Measurements from ENCODE around the gene CYP4X1. TPM values are rescaled to one million over a fixed set of nuclear protein-coding genes. Genes with fewer than 3 reads are reported as not detected.
A peak's percentile ranks its signal among the peaks of the same experiment; 100 is the strongest.

CYP4X1 gene
- total and polyA plus RNA-seq, 2 of the 8 experiments (the other 6 are each of a cell fraction or from before 2014, with no cell fraction given): 1.3 to 3.5 TPM

DNA sequence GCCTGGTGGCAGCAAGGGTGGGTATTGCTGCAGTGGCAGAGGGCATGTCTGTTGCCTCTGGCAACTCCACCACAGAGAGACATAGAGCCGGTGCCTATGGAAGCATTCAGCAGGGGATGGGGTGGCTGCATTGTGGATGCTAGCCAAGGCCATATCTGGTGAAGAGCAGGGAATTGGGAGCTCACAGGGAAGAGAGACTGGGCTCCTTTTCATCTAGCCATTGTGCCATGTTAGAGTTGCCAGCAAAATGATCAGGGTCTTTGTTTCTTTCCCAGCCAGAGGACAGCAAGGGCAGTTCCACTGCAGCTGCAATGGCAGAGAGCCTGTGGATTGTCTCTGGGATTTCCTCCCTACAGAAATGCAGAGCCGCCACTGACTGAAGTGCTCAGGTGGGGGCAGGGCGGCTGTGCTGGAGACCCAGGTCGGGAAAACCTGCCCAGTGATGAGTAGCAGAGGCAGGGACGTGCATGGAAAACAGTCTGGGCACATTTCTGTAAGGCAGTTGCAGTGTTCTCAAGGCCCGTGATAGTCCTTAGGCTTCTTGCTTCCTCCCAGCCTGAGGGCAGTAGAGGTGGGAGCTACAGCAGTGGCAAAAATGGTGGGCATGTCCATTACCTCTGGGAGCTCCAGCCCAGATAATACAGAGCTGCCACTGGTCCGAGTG, 40.2 kb upstream of the CYP4X1 start:
- Histone ChIP-seq H3K4me2 (ENCODE audit: insufficient read depth in 1 of 2, low read depth in 2 of 2, low read length in 2 of 2) (peak overlapping the region; percentile 13 to 55; a peak in 3 of 4 replicates), H2AFZ (ENCODE audit: low read length) (peak overlapping the region; percentile 97), H3K79me2 (ENCODE audit: control insufficient read depth in 1 of 2, insufficient read depth in 2 of 2, low read length in 2 of 2) (no peaks in the 10 kb centered on the region), H3K56ac (replicated peaks; ENCODE audit: insufficient read length, low read depth, low read length) (no peak overlapping the region), H3K23ac (ENCODE audit: insufficient read length) (no peak overlapping the region), H2BK5ac (ENCODE audit: low read depth, low read length) (peak overlapping the region; percentile 83; the same call in 1 of the 2 replicates), H2BK12ac (ENCODE audit: low read depth, low read length) (peak overlapping the region; percentile 98; the same call in 1 of the 2 replicates), H3K4ac (replicated peaks; ENCODE audit: insufficient read length, low read depth, low read length) (peak overlapping the region; percentile 16), H3K79me1 (ENCODE audit: low read depth, low read length) (no peaks in the 10 kb centered on the region), H2BK120ac (replicated peaks; ENCODE audit: low read depth, low read length) (no peak overlapping the region), H4K20me1 (replicated peaks in 1 of 2; ENCODE audit: control insufficient read depth in 1 of 2, insufficient read depth in 2 of 2, low read length in 2 of 2) (no peaks in the 10 kb centered on the region), H3K9me3 (ENCODE audit: insufficient read depth in 2 of 2, low read depth in 1 of 2, low read length in 1 of 2) (no peaks in the 10 kb centered on the region), H3K4me3 (ENCODE audit: extremely low read depth in 1 of 4, insufficient read depth in 2 of 4, low read depth in 3 of 4, low read length in 4 of 4) (peak overlapping the region in 1 of 4 experiments; percentile 2; a peak in 2 of 8 replicates), H3K23me2 (ENCODE audit: low read depth, low read length) (no peaks in the 10 kb centered on the region), H3K27ac (ENCODE audit: low read depth, low read length) (no peak overlapping the region), H3K27me3 (replicated peaks in 1 of 4; ENCODE audit: control insufficient read depth in 3 of 4, extremely low read depth in 1 of 4, insufficient read depth in 3 of 4, low read length in 3 of 4) (no peaks in the 10 kb centered on the region), H4K8ac (ENCODE audit: extremely low read depth, insufficient read depth, low read length) (peak overlapping the region; percentile 29; the same call in 1 of the 2 replicates), H2BK15ac (ENCODE audit: low read length) (peak overlapping the region; percentile 66; the same call in 1 of the 2 replicates), H2AK5ac (ENCODE audit: low read depth, low read length) (no peak overlapping the region), H3K36me3 (ENCODE audit: control insufficient read depth in 2 of 4, insufficient read depth in 4 of 4, low read length in 3 of 4) (no peaks in the 10 kb centered on the region), H4K91ac (replicated peaks; ENCODE audit: insufficient read length, low read length) (peak overlapping the region; percentile 83), H3K14ac (ENCODE audit: insufficient read length) (peak overlapping the region; percentile 11), H4K5ac (ENCODE audit: insufficient read length, low read depth, low read length) (peak overlapping the region; percentile 7), H3K9ac (replicated peaks in 1 of 4; ENCODE audit: extremely low read depth in 1 of 4, low read depth in 3 of 4, low read length in 3 of 4) (no peak overlapping the region; a peak in 1 of 7 replicates), H3K18ac (ENCODE audit: extremely low read depth, low read length) (peak overlapping the region; percentile 34), H2BK20ac (ENCODE audit: low read length) (peak overlapping the region; percentile 74; the same call in 1 of the 2 replicates), H3K4me1 (replicated peaks in 1 of 4; ENCODE audit: control insufficient read depth in 3 of 4, insufficient read depth in 4 of 4, low read length in 3 of 4) (peaks cover 0 to 20% (median 13%) of the 10 kb centered on the region in 4 experiments; a peak in 6 of 7 replicates)
- no peak for FAIRE-seq
- POLR2A ChIA-PET (ENCODE audit: partially characterized antibody): interaction anchor here (0.9 to 1.2 kb wide), 2 partner anchors 11 to 15 kb away, joined by 3 read pairs; no protein-coding TSS in a partner anchor
- 54% methylated on average over 7 of the region's 7 CpGs; no CpG with 5 or more reads in 1 of the 2 experiments for WGBS, 2 experiments (ENCODE audit: extremely low coverage in 1 of 2, insufficient coverage in 1 of 2, insufficient read length in 1 of 2, insufficient replicate concordance in 2 of 2, low coverage in 1 of 2, low lambda C conversion rate in 2 of 2, missing lambda C conversion rate in 1 of 2)
- no peak for TF ChIP-seq SP4 (IDR thresholded peaks at IDR 0.05; ENCODE audit: low read length)
- no peak for TF ChIP-seq ZNF274 (IDR thresholded peaks at IDR 0.05; ENCODE audit: borderline replicate concordance, extremely low read depth, low read length)
- TF ChIP-seq ASH2L (IDR thresholded peaks at IDR 0.05; ENCODE audit: low read length): peak; percentile 30
- TF ChIP-seq YY1 (IDR thresholded peaks at IDR 0.05; ENCODE audit: low read depth, low read length): 0 out of 2 replicates have a peak, but pooled peaks have one; percentile 28
- DNase-seq (ENCODE audit: low read depth in 1 of 2, low spot score in 2 of 2): no peak
- CTCF ChIA-PET (ENCODE audit: partially characterized antibody): interaction anchor here (0.7 to 3.1 kb wide), 9 partner anchors 8 to 612 kb away, joined by 3 to 13 read pairs (median 5); no protein-coding TSS in a partner anchor
